ENCODE data around the gene HOXB13. TPM values are rescaled to one million over a fixed set of nuclear protein-coding genes. Genes with fewer than 3 reads are reported as not detected.
"Not testable (repeated sequence)": the region's sequence is repeated elsewhere in the genome, so short reads cannot be mapped to it uniquely, and the experiment has no call there.

The HOXB13 gene
- total RNA-seq, 1 donor from 2014 or later = not detected

DNA sequence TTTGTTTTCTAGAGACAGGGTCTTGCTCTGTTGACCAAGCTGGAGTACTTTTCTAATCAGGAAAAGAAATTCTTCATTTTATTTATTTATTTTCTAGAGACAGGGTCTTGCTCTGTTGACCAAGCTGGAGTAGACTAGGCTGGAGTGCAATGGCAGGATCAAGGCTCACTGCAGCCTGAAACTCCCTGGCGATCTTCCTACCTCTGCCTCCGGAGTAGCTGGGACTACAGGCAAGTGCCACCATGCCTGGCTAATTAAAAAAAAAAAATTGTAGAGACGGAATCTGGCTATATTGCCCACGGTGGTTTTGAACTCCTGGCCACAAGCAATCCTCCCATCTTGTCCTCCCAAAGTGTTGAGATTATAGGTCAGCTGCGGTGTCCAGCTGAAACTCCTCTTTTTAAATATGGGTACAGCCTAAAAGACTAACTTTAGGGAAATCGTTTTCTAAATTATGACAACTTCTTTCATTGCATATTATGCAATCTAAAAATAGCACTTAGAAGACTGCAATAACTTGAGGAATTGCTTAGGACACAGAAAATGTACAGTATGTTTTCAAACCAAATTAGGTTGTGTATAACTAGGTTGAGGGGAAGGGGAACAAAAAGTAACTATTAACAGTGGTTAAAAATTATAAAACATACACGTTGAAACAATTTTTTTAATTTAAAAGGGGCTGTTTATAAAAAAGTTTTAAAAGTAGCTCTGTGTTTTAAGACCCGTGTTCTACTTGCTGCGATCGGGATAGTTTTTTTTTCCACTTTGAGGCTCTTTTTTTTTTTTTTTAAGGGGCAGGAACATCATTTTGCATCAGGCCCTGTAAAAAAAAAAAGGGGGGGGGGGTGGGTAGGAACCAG, 11.0 kb downstream of the HOXB13 start:
- Mint-ChIP-seq H3K27ac (ENCODE audit: unreplicated experiment) (no peak overlapping the region), H3K36me3 (ENCODE audit: low read depth, unreplicated experiment) (no peaks in the 10 kb centered on the region), H3K4me1 (ENCODE audit: unreplicated experiment) (peaks cover 18% of the 10 kb centered on the region), H3K27me3 (ENCODE audit: unreplicated experiment) (peaks cover 30% of the 10 kb centered on the region), H3K9me3 (ENCODE audit: unreplicated experiment) (no peaks in the 10 kb centered on the region), H3K4me3 (ENCODE audit: unreplicated experiment) (no peak overlapping the region)
- DNase-seq (ENCODE audit: low spot score) = no peak
- TF ChIP-seq, protein P1, sequence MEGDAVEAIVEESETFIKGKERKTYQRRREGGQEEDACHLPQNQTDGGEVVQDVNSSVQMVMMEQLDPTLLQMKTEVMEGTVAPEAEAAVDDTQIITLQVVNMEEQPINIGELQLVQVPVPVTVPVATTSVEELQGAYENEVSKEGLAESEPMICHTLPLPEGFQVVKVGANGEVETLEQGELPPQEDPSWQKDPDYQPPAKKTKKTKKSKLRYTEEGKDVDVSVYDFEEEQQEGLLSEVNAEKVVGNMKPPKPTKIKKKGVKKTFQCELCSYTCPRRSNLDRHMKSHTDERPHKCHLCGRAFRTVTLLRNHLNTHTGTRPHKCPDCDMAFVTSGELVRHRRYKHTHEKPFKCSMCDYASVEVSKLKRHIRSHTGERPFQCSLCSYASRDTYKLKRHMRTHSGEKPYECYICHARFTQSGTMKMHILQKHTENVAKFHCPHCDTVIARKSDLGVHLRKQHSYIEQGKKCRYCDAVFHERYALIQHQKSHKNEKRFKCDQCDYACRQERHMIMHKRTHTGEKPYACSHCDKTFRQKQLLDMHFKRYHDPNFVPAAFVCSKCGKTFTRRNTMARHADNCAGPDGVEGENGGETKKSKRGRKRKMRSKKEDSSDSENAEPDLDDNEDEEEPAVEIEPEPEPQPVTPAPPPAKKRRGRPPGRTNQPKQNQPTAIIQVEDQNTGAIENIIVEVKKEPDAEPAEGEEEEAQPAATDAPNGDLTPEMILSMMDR (IDR thresholded peaks at IDR 0.05; ENCODE audit: unreplicated experiment) = no peak

DNA sequence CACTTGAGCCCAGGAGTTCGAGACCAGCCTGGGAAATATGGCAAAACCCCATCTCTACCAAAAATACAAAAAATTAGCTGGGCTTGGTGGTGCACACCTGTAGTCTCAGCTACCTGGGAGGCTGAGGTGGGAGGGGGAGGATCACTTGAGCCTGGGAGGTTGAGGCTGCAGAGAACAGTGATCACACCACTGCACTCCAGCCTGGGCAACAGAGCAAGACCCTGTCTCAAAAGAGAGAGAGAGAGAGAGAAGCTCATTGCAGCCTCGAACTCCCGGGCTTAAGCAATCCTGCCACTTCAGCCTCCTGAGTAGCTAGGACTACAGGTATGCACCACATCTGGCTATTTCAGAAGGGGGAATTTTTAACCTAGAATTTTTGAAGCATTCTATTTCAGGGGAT, 12.0 kb downstream of the HOXB13 start:
- not testable (repeated sequence) for H3K4me3 Mint-ChIP-seq (ENCODE audit: unreplicated experiment); H3K27ac Mint-ChIP-seq (ENCODE audit: unreplicated experiment); H3K36me3 Mint-ChIP-seq (ENCODE audit: low read depth, unreplicated experiment); H3K9me3 Mint-ChIP-seq (ENCODE audit: unreplicated experiment); DNase-seq (ENCODE audit: low spot score)
- Mint-ChIP-seq H3K4me1 (ENCODE audit: unreplicated experiment) (peaks cover 18% of the 10 kb centered on the region), H3K27me3 (ENCODE audit: unreplicated experiment) (peaks cover 25% of the 10 kb centered on the region)

DNA sequence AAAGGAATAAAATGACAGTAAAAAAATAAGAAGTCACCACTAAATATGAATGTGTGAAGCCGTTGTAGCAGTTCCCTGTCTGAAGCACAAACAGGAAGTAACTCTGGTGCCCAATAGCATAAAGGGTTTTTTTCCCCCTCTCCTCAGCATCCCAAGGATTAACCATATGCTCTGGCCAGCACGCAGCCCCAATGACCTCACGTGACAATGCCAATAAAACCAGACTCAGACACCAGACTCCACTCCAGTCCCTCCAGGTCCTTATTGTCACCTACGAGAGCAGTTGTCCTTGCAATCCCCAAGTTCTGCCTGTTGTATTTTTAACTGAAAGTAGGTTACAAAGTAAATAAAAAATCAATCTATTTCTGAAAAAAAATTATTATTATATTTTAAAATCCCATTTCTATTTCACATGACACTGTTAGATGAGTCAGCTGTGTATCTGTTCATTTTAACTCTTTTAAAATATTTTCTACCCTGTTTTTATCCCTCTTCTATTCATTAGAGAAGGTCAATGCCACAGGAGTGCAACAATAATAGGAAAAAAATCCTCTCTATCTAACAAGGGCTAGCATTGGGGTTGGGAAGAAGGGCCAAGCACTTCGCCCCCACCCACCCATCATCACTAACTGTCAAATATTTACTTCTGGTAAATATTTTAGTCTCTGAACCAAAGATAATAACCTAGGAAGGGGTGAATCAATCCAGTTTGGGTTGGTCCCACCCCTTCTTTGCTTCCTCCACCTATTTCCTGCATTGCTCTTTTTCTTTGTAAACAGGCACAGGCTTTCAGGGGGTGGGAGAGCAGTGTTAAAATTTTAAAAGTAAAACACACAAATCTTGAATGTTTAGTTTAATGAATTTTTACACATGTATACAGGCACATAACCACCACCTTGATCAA, 12.8 kb downstream of the HOXB13 start:
- Mint-ChIP-seq H3K4me3 (ENCODE audit: unreplicated experiment) (no peak overlapping the region), H3K27ac (ENCODE audit: unreplicated experiment) (no peak overlapping the region), H3K27me3 (ENCODE audit: unreplicated experiment) (peaks cover 22% of the 10 kb centered on the region), H3K4me1 (ENCODE audit: unreplicated experiment) (peaks cover 17% of the 10 kb centered on the region), H3K9me3 (ENCODE audit: unreplicated experiment) (no peaks in the 10 kb centered on the region), H3K36me3 (ENCODE audit: low read depth, unreplicated experiment) (no peaks in the 10 kb centered on the region)
- no peak for DNase-seq (ENCODE audit: low spot score)
- TF ChIP-seq, protein P1 (IDR thresholded peaks at IDR 0.05; ENCODE audit: unreplicated experiment) = no peak

DNA sequence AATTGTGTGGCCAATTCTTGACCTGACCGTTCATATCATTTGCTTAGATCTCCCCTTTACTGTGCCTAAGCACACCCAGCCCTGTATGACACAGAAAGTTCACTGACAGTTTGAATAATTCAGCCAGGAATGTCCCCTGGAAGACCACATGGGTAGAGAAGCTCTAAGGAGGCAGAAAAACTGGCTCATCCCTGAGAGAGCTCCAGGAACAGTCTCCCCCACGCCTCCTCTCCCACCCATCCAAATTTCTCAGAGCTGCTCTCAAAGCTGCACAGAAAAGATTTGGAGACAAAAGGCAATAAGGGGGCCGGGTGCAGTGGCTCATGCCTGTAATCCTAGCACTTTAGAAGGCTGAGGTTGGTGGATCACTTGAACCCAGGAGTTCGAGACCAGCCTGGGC, 17.4 kb downstream of the HOXB13 start:
- Mint-ChIP-seq H3K9me3 (ENCODE audit: unreplicated experiment) (no peaks in the 10 kb centered on the region), H3K27ac (ENCODE audit: unreplicated experiment) (no peak overlapping the region), H3K27me3 (ENCODE audit: unreplicated experiment) (peaks cover 2% of the 10 kb centered on the region), H3K4me1 (ENCODE audit: unreplicated experiment) (peaks cover 2% of the 10 kb centered on the region), H3K4me3 (ENCODE audit: unreplicated experiment) (no peak overlapping the region), H3K36me3 (ENCODE audit: low read depth, unreplicated experiment) (no peaks in the 10 kb centered on the region)
- no peak for DNase-seq (ENCODE audit: low spot score)
- TF ChIP-seq, protein P1 (IDR thresholded peaks at IDR 0.05; ENCODE audit: unreplicated experiment) = no peak

DNA sequence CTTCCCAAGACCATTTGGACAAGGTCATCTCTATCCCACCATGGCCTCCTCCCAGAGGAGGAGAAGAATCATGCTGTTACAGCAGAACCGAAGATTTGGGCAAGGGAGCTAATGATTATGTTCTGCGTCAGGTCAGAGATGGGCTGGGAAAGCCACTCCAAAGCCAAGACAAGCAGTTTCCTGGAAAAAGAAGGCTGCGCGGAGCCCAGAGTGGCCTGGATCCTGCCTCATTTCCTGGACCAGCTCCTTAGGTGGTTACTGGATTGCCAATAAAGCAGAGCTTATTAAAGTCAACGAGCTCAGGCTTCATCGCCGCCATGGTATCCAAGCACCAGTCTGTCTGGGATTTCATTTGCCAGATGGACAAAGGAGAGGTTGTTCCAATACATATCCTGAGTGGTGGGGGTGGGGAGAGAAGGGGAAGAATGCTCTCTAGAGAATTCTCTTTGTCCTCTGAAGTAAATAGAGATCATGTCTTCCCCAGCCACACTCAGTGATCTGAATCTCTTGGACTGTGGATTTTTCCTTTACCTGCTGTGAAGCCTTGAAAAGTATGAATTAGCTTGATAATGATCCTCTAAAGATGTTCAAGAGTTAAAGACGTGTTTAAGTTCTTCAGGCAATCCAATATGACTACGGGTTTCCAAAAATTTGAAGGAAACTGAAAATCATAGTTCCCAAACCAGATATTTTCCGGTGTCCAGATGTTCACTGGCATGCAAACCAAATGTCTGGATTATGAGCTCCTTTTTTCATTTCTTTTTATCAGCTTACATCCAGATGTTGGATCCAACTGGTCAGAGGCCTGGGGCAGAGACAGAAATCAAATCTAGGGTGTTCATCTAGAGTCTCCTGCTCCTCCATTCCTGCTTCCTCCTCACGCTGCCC, 23.9 kb downstream of the HOXB13 start:
- Mint-ChIP-seq H3K4me3 (ENCODE audit: unreplicated experiment) (peak overlapping the region; percentile 43), H3K36me3 (ENCODE audit: low read depth, unreplicated experiment) (no peaks in the 10 kb centered on the region), H3K27me3 (ENCODE audit: unreplicated experiment) (peaks cover 2% of the 10 kb centered on the region), H3K9me3 (ENCODE audit: unreplicated experiment) (no peaks in the 10 kb centered on the region), H3K4me1 (ENCODE audit: unreplicated experiment) (peaks cover 17% of the 10 kb centered on the region), H3K27ac (ENCODE audit: unreplicated experiment) (no peak overlapping the region)
- no peak for DNase-seq (ENCODE audit: low spot score)
- TF ChIP-seq, protein P1 (IDR thresholded peaks at IDR 0.05; ENCODE audit: unreplicated experiment) = no peak
